Skeletal muscle satellite cell (primary cell): ENCODE results near the gene CDKN2D. TPM values are rescaled to one million over a fixed set of nuclear protein-coding genes. Genes with fewer than 3 reads are reported as not detected.

Experiments
- H3K27me3 ChIP-seq: 2 replicates; pipeline ENCODE4 v1.7.0; 2013; ENCODE audit warnings: low read length; ENCODE audit not compliant: control insufficient read depth, insufficient read depth
- H3K36me3 ChIP-seq: 2 replicates; pipeline ENCODE4 v1.7.0; 2013; ENCODE audit warnings: mild to moderate bottlenecking, control low read depth, low read length; ENCODE audit not compliant: insufficient read depth
- H3K4me1 ChIP-seq: 2 replicates; pipeline ENCODE4 v1.7.0; 2013; ENCODE audit warnings: low read length; ENCODE audit not compliant: control insufficient read depth, insufficient read depth
- H3K4me2 ChIP-seq: 2 replicates; pipeline ENCODE4 v1.7.0; 2013; ENCODE audit warnings: mild to moderate bottlenecking, low read length
- H3K4me3 ChIP-seq: 2 replicates; pipeline ENCODE4 v1.7.0; 2013; ENCODE audit warnings: low read length
- H3K9ac ChIP-seq: 2 replicates; pipeline ENCODE4 v1.7.0; 2013; ENCODE audit warnings: mild to moderate bottlenecking, low read depth, low read length, moderate library complexity
- H3K9me3 ChIP-seq: replicated peaks from 2 replicates; pipeline ENCODE4 v1.7.0; 2013; ENCODE audit warnings: mild to moderate bottlenecking, control low read depth, low read length
- total RNA-seq: library from RNA; depleted of rRNA; stranded (reverse); fragments of >200 nt; gene quantifications from 2 replicates; pipeline ENCODE4 v1.2.3, GENCODE V29; 2012; rRNA removed

The CDKN2D gene
- 4.1 and 5.7 TPM in 2 replicates for total RNA-seq

- Histone ChIP-seq H3K9ac (peak within 1 kb of the TSS; percentile 84), H3K27me3 (no peaks in the 10 kb centered on the region), H3K4me1 (peaks cover 31% of the 10 kb centered on the region)
Observed at GRCh38 chr19:10568826-10569651, at the start of gene CDKN2D. CDKN2D (minus strand) TSS chr19:10568979; CDS start chr19:10568653, 326 bp downstream.

DNA sequence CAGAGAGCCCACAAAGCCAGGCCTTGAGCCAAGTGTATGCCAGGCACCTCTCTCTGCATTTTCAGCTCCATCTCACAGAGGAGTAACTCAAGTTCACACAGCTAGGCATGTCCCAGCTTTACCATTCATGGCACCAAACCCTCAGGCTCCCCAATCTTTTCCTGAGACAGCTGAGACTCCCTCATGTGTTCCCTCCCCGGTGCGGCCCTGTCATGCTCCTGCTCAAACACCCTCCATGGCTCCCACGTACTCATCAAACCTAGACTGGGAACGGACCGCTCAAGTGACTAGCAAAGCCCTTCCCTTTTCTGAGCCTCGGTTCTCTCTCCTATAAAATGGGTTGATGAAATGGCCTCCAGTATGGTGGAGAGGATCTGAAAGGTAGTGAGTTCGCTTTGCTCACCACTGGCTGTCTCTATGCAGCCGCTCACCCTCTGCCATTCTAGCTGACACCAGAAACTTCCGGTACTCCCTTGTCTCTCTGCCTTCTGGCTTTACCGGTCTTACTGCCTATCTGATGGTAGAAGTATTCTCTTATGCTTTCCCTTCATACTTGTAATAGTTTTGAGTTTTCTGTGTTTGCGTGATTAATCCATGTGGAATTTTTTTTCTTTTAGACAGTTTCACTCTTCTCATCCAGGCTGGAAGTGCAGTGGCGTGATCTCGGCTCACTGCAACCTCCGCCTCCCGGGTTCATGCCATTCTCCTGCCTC, 48.8 kb upstream of the CDKN2D start:
- Histone ChIP-seq H3K9ac (peak overlapping the region; percentile 57), H3K36me3 (no peaks in the 10 kb centered on the region), H3K4me2 (peak overlapping the region; percentile 54), H3K4me1 (peaks cover 17% of the 10 kb centered on the region), H3K27me3 (no peaks in the 10 kb centered on the region), H3K4me3 (peak overlapping the region; percentile 10), H3K9me3 (no peaks in the 10 kb centered on the region)

More at GRCh38 chr19:10568826-10569651, at the start of gene CDKN2D:
- H3K9me3 ChIP-seq = no peaks in the 10 kb centered on the region
- peak within 1 kb of the TSS; percentile 98 for H3K4me2 ChIP-seq
- H3K36me3 ChIP-seq = no peaks in the 10 kb centered on the region
- H3K4me3 ChIP-seq = peak within 1 kb of the TSS; percentile 89

GRCh38 chr19:10615429-10616023, 46.7 kb upstream of the CDKN2D start:
- H3K27me3 ChIP-seq = no peaks in the 10 kb centered on the region
- H3K4me3 ChIP-seq = no peak overlapping the region
- no peaks in the 10 kb centered on the region for H3K9me3 ChIP-seq
- no peaks in the 10 kb centered on the region for H3K36me3 ChIP-seq
- H3K4me1 ChIP-seq = peaks cover 24% of the 10 kb centered on the region
- H3K9ac ChIP-seq = no peak overlapping the region
- no peak overlapping the region for H3K4me2 ChIP-seq

DNA sequence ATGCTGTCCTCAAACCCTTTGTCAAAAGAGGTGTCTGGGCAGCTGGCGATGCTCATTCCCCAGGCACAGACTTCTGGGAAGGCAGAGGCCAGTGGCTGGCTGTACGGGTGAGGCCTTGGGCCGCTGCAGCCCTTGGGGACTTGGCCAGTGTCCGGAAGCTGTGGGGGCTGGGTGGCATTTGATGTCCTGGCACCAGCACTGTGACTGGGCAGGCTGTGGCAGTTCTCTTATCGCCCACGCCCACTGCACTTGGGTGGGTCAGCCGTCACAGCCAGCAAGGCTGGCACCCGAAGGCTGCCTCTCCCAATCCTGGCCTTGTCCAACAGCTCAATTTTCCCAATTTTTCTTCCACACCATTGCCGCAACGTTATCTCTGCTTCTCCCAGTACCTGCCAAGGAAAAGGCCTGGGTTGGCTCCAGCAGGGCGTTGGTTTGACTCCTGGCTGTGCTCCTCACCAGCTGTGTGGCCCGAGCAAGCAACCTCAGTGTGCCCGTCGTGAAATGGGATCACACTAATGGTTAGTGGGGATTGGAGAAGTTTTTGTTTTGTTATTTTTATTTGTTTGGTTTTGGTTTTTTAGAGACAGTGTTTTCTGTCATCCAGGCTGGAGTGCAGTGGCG, 43.8 kb upstream of the CDKN2D start:
- H3K4me3 ChIP-seq = no peak overlapping the region
- H3K9me3 ChIP-seq = no peaks in the 10 kb centered on the region
- peaks cover 21% of the 10 kb centered on the region for H3K4me1 ChIP-seq
- H3K4me2 ChIP-seq = peak overlapping the region; percentile 46
- H3K36me3 ChIP-seq = no peaks in the 10 kb centered on the region
- peak overlapping the region; percentile 4 for H3K9ac ChIP-seq
- H3K27me3 ChIP-seq = no peaks in the 10 kb centered on the region

GRCh38 chr19:10611907-10612306, 43.1 kb upstream of the CDKN2D start:
- Histone ChIP-seq H3K4me2 (no peak overlapping the region), H3K27me3 (no peaks in the 10 kb centered on the region), H3K4me1 (peaks cover 14% of the 10 kb centered on the region), H3K36me3 (no peaks in the 10 kb centered on the region), H3K9me3 (no peaks in the 10 kb centered on the region), H3K9ac (peak overlapping the region; percentile 4), H3K4me3 (no peak overlapping the region)

DNA sequence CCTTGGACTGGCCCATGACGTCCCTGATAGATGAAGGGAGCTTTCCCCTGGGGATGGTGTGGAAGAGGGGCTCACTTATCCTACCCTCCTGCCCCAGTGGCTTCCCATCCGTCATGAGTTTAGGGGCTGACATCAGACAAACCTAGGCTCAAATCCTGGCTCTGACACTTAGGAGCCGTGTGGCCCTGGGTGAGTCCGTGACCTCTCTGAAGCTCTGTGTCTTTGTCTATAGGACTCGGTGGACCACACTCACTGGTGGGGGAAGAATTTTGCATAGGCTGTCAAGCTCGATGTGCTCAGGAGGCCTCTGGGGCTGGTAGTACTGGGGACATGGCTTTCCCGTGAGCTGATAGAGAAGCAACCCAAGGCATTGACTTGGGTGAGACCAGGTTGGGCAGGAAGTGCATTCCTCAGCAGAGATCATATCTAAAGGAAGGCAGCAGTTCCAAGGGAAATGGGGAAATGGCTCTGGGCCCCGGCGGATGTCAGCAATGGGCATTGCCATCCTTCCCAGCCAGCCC, 35.7 kb upstream of the CDKN2D start:
- Histone ChIP-seq H3K9me3 (no peaks in the 10 kb centered on the region), H3K4me1 (peaks cover 16% of the 10 kb centered on the region), H3K36me3 (peaks cover 5% of the 10 kb centered on the region), H3K4me2 (peak overlapping the region; percentile 97), H3K27me3 (peaks cover 8% of the 10 kb centered on the region), H3K4me3 (no peak overlapping the region), H3K9ac (no peak overlapping the region)

DNA sequence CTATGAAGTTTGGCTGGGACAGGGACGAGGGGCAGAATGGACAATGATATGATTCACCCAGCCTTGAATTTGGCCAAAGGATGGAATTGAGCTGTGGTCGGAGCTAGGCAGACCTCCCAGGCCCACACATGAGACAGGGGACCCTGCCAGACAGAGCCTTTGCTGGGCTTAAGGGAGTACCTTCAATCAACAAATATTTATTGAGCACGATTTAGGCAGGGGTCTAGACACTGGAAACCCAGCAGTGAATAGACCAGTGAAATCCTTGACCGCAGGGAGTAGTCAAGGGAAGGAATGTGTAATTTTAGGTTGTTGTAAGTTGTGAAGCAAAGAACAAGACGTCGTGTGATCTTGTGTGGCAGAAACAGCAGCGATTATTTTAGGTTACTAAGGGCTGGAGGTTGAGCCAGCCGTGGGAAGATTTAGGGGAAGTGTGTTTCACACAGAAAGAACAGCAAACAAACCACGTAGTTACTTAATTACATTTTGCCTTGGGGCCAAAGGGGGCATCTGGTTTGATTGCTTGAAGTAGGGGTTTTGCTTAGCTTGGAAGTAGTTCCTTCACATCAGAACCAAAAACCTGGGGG, 35.2 kb upstream of the CDKN2D start:
- Histone ChIP-seq H3K4me1 (peaks cover 16% of the 10 kb centered on the region), H3K4me2 (peak overlapping the region; percentile 97), H3K27me3 (peaks cover 11% of the 10 kb centered on the region), H3K9ac (peak overlapping the region; percentile 96), H3K4me3 (peak overlapping the region; percentile 93), H3K36me3 (peaks cover 5% of the 10 kb centered on the region), H3K9me3 (no peaks in the 10 kb centered on the region)

DNA sequence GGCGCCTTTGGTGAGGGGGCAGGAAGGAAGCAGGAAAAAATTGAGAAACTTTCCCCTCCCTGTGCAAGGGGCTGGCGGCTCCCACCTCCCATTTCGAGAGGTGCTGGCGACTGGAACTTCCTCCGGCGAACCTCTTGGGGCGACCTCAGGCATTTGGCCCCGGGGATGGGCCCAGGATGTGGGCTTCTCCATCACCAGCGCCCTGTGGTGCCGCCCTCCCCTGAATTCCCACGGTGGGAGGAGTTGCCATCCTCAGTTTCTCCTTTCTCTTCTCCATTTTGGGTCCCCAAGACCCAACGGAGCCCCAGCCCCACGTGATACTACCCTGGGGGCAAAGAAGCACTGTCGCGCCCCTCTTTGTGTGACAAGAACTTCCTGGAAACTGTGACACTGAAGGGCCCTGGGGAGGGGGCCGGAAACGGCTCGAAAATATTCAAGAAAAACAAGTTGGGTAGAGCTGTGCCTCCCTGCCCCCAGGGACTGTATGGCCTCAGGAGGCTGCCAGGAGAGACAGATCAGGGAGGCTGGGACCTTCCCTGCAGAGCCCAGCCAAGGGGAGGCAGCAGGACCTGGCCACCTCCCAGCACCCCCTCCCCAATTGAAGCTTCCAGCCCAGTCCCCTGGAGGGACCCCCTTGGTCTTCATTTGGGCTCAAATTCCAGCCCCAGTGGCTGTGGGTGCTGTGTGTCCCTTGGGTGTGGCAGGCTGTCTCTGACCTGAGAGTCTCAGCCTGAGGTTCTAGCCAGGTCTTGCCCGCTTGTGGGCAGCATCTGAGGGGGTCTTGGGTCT, 34.5 kb upstream of the CDKN2D start:
- H3K4me2 ChIP-seq = peak overlapping the region; percentile 97
- H3K36me3 ChIP-seq = peaks cover 5% of the 10 kb centered on the region
- peaks cover 14% of the 10 kb centered on the region for H3K27me3 ChIP-seq
- H3K4me3 ChIP-seq = peak overlapping the region; percentile 93
- H3K9ac ChIP-seq = peak overlapping the region; percentile 96
- no peaks in the 10 kb centered on the region for H3K9me3 ChIP-seq
- H3K4me1 ChIP-seq = peaks cover 16% of the 10 kb centered on the region

GRCh38 chr19:10602330-10603083, 33.7 kb upstream of the CDKN2D start:
- peaks cover 5% of the 10 kb centered on the region for H3K36me3 ChIP-seq
- peak overlapping the region; percentile 97 for H3K4me2 ChIP-seq
- no peaks in the 10 kb centered on the region for H3K9me3 ChIP-seq
- peaks cover 18% of the 10 kb centered on the region for H3K27me3 ChIP-seq
- H3K4me1 ChIP-seq = peaks cover 16% of the 10 kb centered on the region
- peak overlapping the region; percentile 93 for H3K4me3 ChIP-seq
- peak overlapping the region; percentile 96 for H3K9ac ChIP-seq

DNA sequence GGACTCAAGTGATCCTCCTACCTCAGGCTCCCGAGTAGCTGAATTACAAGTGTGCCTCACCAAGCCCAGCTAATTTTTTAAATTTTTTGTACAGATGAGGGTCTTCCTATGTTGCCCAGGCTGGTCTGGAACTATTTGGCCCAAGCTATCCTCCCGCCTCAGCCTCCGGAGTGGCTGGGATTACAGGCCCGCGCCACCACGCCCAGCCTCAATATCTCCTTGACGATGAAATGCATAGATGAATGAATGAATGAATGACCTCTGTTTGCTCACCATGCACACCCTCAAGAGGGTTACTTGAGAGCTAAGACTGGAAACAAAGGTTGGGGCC, 33.2 kb upstream of the CDKN2D start:
- H3K9ac ChIP-seq = no peak overlapping the region
- H3K27me3 ChIP-seq = peaks cover 18% of the 10 kb centered on the region
- peaks cover 5% of the 10 kb centered on the region for H3K36me3 ChIP-seq
- H3K4me2 ChIP-seq = peak overlapping the region; percentile 69
- peaks cover 16% of the 10 kb centered on the region for H3K4me1 ChIP-seq
- H3K4me3 ChIP-seq = no peak overlapping the region
- no peaks in the 10 kb centered on the region for H3K9me3 ChIP-seq
